HG02885 (cell line): ENCODE measurements around the gene TNS4.

Experiments
- ATAC-seq: cut with Tn5 transposase; IDR thresholded peaks from one replicate; pipeline ENCODE4 v1.9.1; 2021; ENCODE audit warnings: mild to moderate bottlenecking; ENCODE audit not compliant: unreplicated experiment, poor library complexity

TNS4 gene

DNA sequence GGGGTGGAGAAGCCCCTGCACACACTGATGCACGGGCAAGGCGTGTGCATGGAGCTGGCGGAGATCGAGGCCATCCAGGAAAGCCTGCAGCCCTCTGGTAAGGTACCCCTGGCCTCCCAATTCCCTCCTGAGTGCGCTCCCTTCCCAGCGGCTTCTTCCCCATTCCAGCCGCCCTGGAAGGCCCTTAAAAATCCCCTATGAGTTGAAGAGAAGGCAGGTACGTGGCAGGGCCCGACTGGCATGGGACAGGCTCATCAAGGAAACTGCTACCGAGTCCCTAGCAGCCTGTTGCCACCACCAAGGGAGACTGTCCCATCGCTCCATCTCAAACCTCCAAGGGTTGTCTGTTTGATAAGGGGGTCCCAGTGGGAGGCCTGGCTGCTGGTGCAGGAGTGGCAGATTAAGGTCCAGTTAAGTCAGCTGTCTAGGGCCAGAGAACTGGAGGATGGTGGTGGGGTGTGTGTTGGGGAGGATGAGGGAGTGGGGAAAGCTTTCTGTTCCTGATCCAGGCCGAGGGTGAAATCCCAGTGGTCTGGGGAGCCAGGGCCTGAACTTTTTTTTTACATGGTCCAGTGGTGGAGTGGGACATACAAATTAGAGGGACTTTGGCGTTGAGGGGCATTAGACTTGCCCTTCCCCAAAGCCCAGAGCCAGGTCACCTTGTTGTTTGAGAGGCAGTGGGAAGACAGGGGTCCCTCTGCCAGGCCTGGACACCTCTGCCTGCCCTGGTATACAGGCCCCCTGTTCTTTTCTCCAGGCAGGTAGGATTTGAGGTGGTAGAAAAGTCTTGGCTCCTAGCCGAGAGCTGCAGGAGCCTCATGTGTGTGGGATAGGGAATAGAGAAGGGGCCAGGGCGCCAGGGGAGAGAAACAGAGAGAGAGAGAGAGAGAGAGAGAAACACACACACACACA, 57.2 kb downstream of the TNS4 start:
- no peak for ATAC-seq

DNA sequence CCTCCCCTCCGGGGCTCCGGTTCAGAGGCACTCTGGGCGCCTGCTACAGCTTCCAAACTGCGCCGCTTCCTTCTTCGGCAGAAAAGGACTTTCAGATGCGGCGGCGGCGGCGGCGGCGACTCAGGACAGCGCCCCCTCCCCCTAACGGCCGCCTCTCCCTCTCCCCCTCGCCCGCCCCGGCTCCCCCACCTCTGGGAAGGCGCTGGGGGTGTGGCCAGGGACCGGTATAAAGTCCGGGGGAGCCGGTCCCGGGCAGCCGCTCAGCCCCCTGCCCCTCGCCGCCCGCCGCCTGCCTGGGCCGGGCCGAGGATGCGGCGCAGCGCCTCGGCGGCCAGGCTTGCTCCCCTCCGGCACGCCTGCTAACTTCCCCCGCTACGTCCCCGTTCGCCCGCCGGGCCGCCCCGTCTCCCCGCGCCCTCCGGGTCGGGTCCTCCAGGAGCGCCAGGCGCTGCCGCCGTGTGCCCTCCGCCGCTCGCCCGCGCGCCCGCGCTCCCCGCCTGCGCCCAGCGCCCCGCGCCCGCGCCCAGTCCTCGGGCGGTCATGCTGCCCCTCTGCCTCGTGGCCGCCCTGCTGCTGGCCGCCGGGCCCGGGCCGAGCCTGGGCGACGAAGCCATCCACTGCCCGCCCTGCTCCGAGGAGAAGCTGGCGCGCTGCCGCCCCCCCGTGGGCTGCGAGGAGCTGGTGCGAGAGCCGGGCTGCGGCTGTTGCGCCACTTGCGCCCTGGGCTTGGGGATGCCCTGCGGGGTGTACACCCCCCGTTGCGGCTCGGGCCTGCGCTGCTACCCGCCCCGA, 58.0 kb downstream of the TNS4 start, which contains the start of gene IGFBP4:
Gene IGFBP4, plus strand, starts transcription at position 255 of the 792 bp plus-strand sequence. Its CDS starts 286 bp downstream, at position 541.
- ATAC-seq, result peak; percentile 52

DNA sequence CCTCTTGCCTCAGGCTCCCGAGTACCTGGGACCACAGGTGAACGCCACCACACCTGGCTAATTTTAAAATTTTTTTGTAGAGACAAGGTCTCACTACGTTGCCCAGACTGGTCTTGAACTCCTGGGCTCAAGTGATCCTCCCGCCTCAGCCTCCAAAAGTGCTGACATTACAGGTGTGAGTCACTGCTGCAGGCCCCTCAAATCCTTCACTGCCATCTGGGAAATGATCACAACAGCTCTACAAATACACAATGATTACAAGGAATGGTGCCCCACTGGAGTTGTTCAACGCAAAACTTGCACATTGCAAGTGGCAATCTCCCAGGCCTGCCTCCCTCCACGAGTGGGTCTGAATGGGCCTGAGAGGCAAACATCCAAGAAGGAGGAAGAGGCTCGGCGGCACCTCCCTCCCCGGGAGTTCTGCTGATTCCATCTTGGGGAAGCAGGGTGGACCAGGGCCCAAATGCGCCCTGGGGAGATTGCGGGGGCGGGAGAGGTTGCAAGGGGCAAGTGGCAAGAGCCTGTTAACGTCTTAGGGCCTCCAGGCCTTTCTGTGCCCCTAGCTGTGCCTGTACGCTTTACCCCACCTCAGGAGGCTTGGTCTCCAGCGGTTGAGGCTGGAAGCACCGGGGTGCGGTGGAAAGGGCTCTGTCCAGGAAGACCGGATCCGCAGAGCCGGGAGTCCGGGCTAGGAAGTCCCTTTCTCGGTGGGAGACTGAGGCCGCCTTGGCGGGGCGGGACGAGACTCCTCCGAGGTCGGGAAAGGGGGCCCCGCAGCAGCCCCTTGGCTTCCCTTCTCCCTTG, 58.8 kb downstream of the TNS4 start:
- ATAC-seq, result no peak

DNA sequence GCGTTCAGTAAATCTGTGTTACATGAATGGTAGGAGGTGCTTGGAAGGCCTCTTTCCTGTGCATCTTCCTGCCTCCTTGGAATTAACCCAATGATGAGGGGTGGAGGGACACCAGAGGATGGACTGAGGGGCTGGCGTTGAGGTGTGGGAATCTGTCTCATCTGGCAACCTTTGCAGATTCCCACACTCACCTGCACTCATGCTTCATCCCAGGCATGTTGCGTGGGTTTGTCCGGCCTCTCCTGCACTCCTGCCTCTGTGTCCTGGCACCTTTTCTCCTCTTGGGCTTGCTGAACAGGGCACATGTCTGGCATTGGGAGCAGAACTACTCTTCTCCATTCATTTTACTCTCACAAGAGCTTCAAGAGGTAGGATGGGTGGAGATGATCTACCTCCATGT, 61.3 kb downstream of the TNS4 start:
- ATAC-seq, result no peak

DNA sequence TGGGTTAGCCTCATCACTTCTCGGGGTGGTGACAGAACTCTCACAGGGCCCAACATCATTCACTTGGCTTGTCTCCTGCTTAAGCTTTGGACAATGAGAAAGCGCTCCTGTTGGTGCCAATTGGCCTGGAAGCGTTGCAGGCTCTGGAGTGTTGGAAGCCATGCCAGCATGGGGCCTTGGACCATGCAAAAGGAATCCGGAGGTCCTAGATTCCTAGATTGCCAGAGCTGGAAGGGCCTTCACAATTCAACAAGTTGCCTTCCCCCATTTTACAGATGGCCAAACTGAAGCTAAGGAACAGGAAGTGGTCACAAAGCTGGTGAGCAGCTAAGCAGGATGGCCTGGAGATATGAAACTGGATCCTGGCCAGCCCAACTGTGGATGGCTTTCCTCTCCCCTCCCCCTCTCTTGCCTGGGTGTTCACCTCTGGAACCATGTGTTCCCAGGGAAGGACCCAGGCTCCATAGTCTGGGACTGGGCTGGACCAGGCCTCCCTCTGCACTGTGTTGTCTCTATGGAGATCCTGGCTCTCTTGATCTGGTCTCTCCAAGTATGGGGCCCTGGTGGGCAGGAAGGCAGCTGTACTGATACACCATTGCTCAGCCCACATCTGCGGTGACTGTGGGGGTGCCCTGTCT, 64.2 kb downstream of the TNS4 start:
- ATAC-seq, result no peak

DNA sequence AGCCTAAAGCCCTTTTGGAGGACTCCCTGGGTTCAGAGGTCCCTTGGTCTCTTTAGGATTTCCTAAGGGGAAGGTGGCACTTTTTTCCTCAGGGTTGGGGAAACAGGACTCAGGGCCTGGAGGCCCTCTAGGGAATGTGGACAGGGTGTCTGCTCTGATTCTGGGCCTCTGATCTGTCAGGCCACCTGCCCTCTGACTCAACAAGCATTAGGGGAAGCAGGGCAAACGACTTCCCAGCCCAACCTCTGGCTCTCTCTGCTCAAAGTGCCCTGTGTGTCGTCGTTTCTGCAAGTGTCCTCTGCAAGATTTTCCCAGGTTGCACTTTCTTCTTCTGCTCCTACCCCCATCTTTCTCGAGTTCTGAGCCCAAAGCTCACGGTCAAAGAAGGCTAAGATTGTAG, 64.8 kb downstream of the TNS4 start:
- no peak for ATAC-seq

DNA sequence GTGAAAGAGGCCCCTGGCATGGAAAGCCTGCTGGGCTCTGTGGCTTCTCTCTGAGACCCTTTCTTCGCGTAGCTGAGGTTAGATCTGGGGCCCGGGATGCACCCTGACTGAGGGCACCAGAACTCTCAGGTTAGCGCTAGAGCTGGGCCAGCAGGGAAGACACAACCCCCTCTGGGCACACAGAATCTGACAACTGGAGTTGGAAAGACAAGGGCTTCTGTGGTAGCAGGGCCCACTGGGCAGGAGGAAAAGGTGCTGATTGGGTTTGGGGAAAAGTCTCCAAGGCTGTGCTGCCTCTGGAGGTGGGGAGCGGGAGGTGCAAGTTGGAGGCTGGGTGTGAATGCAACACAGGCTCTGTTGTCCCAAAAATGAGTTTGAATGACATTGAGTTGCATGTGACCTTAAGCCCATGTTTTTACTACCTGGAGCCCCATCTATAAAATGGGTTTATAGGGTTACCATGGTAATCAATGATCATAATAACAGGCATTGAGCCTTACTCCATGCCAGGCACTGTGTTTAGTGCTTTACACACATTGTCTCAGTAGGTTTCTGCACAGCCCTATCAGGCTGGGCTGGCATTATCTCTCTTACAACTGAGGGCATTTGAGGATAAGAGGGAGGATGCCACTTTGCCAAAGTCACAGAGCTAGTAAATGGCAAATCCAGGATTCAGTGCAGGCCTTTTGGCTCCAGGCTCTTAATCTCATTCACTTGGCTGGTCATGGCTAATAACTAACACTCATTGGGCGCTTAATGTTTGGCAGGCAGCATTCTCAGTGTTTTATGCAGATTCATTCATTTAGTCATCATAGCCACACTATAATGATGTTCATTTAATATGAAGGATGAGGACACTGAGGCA, 67.6 kb downstream of the TNS4 start:
- ATAC-seq, result no peak

DNA sequence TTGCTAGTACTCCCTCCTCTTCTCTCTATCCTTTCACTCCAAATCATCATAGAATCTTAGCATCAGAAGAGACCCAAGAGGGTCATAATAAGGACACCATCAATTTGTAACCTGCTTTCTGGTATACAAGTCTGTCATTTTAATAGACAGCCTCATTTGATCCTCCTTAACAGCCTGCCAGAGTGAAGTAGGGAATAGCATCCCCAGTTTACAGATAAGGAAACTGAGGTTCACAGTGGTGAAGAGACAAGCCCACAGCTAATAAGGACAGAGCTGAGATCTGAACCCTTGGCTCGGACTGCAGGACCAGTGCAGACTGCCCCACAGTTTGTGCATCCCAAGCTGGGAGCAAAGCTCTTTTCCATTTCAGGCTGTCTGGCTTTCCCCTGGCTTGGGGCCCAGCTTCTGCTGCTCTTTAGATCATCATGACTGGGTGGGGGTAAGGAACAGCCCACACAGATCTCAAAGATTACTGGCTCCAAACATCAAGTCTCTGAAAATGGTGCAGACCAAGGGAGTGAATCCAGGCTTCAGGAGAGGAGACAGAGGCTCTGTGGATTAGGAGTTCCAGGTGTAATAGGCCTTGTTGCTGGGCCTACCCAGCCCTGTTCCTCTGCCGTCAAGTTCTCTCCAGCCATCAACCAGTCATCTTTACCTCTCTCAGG, 68.4 kb downstream of the TNS4 start:
- ATAC-seq, result no peak

DNA sequence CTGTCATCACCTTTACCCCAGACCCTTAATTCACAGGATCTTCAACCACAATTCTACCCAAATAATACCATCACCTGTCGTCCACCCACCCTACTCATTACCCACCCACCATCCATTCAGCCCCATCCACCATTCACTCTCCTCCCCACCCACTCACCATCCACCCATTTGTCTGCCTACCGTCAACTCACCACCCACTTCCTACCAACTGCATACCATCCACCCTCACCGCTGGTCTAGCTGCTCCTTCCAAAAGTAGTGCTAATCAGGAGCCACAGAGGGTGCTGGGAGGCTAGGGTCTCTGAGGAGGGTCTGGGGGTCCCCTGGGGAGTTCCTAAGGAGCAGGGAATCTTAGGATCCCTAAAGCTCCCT, 70.2 kb downstream of the TNS4 start:
- ATAC-seq, result no peak

DNA sequence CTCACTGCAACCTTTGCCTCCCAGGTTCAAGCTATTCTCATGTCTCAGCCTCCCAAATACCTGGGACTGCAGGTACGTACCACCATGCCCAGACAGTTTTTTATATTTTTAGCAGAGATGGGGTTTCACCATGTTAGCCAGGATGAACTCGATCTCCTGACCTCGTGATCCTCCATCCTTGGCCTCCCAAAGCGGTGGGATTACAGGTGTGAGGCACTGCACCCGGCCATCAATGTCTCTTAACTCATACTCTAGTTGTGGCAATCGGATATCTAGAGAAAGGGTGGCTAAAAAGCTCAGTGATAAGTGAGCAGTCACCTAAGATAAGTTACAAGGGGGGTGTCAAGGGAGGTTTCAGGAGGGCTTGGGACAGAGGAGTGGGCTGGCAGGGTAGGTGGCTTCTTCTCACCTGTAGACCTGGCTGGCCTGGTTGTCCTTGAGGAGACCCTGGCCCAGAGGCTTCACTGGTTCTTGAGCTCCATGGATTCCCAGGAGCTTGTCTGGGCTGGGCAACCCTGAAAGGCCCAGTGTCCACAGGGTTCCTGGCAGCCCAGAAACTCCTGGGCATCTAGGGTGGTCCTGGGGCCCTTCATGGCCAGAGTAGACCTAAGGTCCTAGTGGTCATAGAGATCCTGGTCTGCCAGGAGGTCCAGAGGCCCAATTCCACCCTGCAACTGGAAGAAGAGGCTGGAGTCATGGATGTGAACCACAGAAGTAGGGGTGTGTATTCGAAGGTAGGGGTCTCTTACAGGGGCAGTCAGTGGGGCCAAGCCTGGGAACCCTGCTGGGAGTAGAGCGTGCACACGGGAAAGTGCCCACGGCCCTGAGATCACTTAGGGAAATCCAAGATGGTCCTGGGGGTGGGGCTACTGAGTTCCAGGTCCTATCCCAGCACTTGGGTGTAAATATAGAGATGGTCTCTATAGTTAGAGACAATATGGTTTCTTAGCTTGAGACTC, 70.9 kb downstream of the TNS4 start:
- no peak for ATAC-seq

DNA sequence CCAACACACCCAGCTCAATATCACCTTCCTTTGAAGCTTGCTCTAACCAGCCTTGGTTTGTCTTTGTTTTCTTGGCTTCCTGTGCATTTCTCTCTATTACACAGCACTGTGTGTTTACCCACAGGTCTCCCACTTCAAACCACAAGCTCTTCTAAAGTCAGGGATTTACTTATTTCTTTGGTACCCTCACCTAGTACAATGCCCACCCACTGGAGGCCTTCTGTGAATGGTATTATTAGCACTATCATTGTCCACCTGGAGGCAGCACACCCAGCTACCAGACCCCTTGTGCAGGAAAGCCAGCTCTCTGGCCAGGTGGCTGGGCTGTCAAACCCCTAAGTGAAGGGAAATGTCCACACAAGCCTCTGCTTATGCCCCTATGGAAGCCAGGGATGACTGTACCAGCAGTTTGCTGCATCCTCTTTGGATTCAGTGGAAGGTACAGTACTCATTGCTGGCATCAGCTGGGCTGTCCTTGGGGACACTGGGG, 74.4 kb downstream of the TNS4 start:
- ATAC-seq, result no peak
